Suprapubic skin (tissue), 4 donors: ENCODE results near the gene C2orf42. TPM values are rescaled to one million over a fixed set of nuclear protein-coding genes. Genes with fewer than 3 reads are reported as not detected.
"Not testable (repeated sequence)": the region's sequence is repeated elsewhere in the genome, so short reads cannot be mapped to it uniquely, and the experiment has no call there.

Experiments used
- DNase-seq, 2 donors: peaks; one replicate each; pipeline ENCODE4 v3.0.0-alpha.2; 2019; ENCODE audit warnings: low spot score in 2 of 2
- H3K27ac ChIP-seq: fragments of 200-600 bp; sonication (generic); one replicate; pipeline ENCODE4 v1.5.1; 2019
- H3K27me3 ChIP-seq: fragments of 200-600 bp; sonication (generic); one replicate; pipeline ENCODE4 v1.5.1; 2019
- H3K36me3 ChIP-seq: fragments of 200-600 bp; sonication (generic); one replicate; pipeline ENCODE4 v1.5.1; 2019
- H3K4me1 ChIP-seq: fragments of 200-600 bp; sonication (generic); one replicate; pipeline ENCODE4 v1.5.1; 2019
- H3K4me3 ChIP-seq: fragments of 200-600 bp; sonication (generic); one replicate; pipeline ENCODE4 v1.5.1; 2019; ENCODE audit warnings: mild to moderate bottlenecking
- H3K9me3 ChIP-seq: fragments of 200-600 bp; sonication (generic); one replicate; pipeline ENCODE4 v1.5.1; 2019
- EP300 ChIP-seq: sonication (generic); formaldehyde crosslinking; IDR thresholded peaks from one replicate; pipeline ENCODE4 v1.6.1; 2017; ENCODE audit warnings: antibody characterized with exemption
- POLR2A ChIP-seq, 2 donors: fragments of 450-650 bp; IDR thresholded peaks; one replicate each; pipeline ENCODE4 v1.6.1; 2017; ENCODE audit warnings: antibody characterized with exemption in 2 of 2, mild to moderate bottlenecking in 2 of 2, moderate library complexity in 2 of 2
- POLR2AphosphoS5 ChIP-seq, 3 donors: sonication (generic); formaldehyde crosslinking; IDR thresholded peaks; one replicate each; pipeline ENCODE4 v1.6.1; 2017; ENCODE audit warnings: antibody characterized with exemption in 3 of 3
- WGBS: methylation state at CpG from one replicate; pipeline ENCODE4 v1.1.5; 2018; 5-methylcytosine and 5-hydroxymethylcytosine counted together
- total RNA-seq, 4 donors: library from RNA; depleted of rRNA; stranded (reverse); fragments of >200 nt; gene quantifications; one replicate each; pipeline ENCODE4 v1.1.0, GENCODE V29; 2016
- TF ChIP-seq, protein P1 (sequence below), 2 donors: fragments of 200-600 bp in 1 of 2; fragments of 450-650 bp in 1 of 2; sonication (generic) in 1 of 2; IDR thresholded peaks; one replicate each; pipeline ENCODE4 v1.5.1; 2016 to 2019; ENCODE audit warnings: antibody characterized with exemption in 2 of 2, mild to moderate bottlenecking in 1 of 2, moderate library complexity in 1 of 2

The C2orf42 gene
- total RNA-seq, 4 donors from 2014 or later: 12.4 to 21.6 (median 15.3) TPM

GRCh38 chr2:70141212-70141901, 49.5 kb downstream of the C2orf42 start:
- H3K36me3 ChIP-seq: no peaks in the 10 kb centered on the region
- DNase-seq: peak in 1 of 2 donors; percentile 82
- H3K4me1 ChIP-seq: peaks cover 44% of the 10 kb centered on the region
- WGBS: 21% methylated on average over 14 of the region's 14 CpGs
- H3K27ac ChIP-seq: peak overlapping the region; percentile 100
- peak overlapping the region; percentile 64 for H3K4me3 ChIP-seq
- no peaks in the 10 kb centered on the region for H3K9me3 ChIP-seq
- TF ChIP-seq POLR2AphosphoS5 (IDR thresholded peaks at IDR 0.05) (peak in 2 of 3 donors; percentile 32 to 85), POLR2A (IDR thresholded peaks at IDR 0.05) (peak in 1 of 2 donors; percentile 61), EP300 (no peak)
- TF ChIP-seq, protein P1, sequence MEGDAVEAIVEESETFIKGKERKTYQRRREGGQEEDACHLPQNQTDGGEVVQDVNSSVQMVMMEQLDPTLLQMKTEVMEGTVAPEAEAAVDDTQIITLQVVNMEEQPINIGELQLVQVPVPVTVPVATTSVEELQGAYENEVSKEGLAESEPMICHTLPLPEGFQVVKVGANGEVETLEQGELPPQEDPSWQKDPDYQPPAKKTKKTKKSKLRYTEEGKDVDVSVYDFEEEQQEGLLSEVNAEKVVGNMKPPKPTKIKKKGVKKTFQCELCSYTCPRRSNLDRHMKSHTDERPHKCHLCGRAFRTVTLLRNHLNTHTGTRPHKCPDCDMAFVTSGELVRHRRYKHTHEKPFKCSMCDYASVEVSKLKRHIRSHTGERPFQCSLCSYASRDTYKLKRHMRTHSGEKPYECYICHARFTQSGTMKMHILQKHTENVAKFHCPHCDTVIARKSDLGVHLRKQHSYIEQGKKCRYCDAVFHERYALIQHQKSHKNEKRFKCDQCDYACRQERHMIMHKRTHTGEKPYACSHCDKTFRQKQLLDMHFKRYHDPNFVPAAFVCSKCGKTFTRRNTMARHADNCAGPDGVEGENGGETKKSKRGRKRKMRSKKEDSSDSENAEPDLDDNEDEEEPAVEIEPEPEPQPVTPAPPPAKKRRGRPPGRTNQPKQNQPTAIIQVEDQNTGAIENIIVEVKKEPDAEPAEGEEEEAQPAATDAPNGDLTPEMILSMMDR (IDR thresholded peaks at IDR 0.05): peak; percentile 47 to 57
- H3K27me3 ChIP-seq: no peaks in the 10 kb centered on the region

DNA sequence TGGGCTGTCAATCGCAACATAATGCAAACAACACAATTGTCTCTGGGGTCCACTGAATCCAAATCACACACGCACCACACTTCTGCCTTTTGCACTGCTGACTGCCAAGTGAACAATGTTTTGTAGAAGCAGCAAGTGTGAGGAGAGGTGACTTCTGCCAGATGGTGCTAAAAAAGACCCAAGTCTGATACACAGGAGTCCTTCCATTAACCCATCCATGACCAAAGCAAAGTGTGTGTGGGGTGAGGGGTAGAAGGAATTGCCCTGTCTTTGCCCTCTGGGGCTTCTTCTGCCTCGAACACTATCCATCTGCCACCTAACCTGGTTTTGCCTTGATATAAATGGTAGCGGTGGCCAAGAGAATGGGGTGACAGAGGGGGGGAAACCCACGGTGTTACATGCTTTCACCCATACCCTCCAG, 50.0 kb downstream of the C2orf42 start:
- TF ChIP-seq, protein P1 (IDR thresholded peaks at IDR 0.05): no peak
- TF ChIP-seq POLR2A (IDR thresholded peaks at IDR 0.05) (no peak), POLR2AphosphoS5 (IDR thresholded peaks at IDR 0.05) (no peak), EP300 (no peak)
- no peaks in the 10 kb centered on the region for H3K27me3 ChIP-seq
- no peaks in the 10 kb centered on the region for H3K9me3 ChIP-seq
- H3K27ac ChIP-seq: peak overlapping the region; percentile 100
- WGBS: 60% methylated on average over 5 of the region's 5 CpGs
- no peaks in the 10 kb centered on the region for H3K36me3 ChIP-seq
- peaks cover 44% of the 10 kb centered on the region for H3K4me1 ChIP-seq
- peak overlapping the region; percentile 64 for H3K4me3 ChIP-seq
- no peak for DNase-seq

DNA sequence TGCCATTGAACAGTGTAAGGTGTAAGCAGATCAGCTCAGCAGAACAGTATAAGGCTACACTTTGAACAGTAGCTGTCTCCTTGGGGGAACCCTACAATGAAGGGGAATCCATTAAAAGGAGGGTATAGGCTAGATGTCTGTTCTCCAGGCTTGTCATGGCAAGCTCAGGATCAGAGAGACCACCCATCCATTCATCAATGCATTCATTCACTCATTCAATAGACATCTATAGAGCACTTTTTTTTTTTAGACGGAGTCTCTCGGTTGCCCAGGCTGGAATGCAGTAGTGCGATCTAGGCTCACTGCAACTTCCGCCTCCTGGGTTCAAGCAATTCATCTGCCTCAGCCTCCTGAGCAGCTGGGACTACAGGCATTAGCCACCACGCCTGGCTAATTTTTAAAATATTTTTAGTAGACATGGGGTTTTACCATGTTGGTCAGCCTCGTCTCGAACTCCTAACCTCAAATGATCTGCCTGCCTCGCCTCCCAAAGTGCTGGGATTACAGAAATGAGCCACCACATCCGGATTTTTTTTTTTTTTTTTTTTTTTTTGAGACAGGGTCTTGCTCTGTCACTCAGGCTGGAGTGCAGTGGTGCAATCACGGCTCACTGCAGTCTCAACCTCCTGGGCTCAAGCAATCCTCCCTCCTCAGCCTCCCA, 56.4 kb downstream of the C2orf42 start:
- not testable (repeated sequence) for H3K27me3 ChIP-seq, H3K36me3 ChIP-seq, DNase-seq, H3K4me3 ChIP-seq, H3K9me3 ChIP-seq
- Histone ChIP-seq H3K4me1 (peaks cover 56% of the 10 kb centered on the region), H3K27ac (peak overlapping the region; percentile 90)
- 89% methylated on average over 10 of the region's 10 CpGs for WGBS

DNA sequence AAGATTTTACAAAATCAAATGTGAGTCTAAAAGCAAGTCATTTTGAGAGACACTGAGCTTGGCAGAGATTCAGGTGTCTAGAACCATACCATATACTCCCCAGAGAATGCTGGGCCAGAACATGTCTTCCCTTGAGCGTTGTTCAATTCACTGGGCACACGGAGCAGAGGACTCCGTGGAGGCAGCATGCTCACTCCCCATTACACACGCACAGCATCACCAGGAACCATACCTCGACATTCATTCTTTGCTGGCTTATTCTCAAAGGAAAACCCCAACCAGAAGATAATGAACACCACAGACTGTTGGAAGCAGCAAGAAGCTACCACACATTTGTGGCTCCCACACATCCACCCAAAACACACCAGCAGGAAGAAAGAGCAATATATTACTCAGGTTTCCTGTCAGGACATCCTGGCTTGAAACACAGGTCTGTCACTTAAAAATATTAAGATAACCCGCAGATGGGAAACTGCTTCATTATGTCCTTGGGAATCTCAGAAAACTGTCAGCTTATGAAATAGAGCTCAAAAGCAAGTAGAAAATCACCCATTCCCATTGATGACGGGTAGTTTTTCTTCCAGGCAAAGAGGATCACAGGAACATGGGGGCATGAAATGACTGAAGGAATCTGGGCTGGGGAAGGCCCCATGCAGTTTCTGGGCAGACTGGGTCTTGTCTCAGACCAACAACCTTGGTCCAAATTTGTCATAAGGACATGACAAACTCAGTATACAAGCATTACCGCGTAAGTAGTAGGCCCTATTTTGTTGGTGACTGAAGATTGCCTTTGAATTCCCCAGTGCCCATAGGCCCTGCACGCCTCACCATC, 57.1 kb downstream of the C2orf42 start:
- no peak for DNase-seq
- TF ChIP-seq POLR2AphosphoS5 (IDR thresholded peaks at IDR 0.05) (no peak), EP300 (no peak), POLR2A (IDR thresholded peaks at IDR 0.05) (no peak)
- TF ChIP-seq, protein P1 (IDR thresholded peaks at IDR 0.05): no peak
- Histone ChIP-seq H3K36me3 (no peaks in the 10 kb centered on the region), H3K27me3 (no peaks in the 10 kb centered on the region), H3K4me3 (no peak overlapping the region), H3K27ac (peak overlapping the region; percentile 90), H3K9me3 (no peaks in the 10 kb centered on the region), H3K4me1 (peaks cover 56% of the 10 kb centered on the region)
- 53% methylated on average over 10 of the region's 10 CpGs for WGBS

DNA sequence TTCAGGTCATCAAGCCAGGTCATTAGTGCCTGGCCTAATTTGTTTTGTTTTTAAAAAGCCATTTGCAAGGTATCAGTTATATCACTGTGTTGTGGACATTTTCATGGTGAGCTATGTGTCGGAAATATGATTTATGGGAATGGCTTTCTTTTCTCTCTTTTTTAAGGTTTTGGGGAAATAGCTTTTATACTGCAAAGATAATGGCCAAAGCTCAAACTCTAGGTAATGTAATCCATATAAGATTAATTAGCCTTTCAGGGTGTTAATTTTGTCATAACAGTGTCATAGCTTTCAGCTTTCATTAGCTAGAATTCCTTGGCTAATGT, 57.7 kb downstream of the C2orf42 start:
- TF ChIP-seq EP300: no peak
- no peak for TF ChIP-seq POLR2A (IDR thresholded peaks at IDR 0.05)
- no peak for TF ChIP-seq POLR2AphosphoS5 (IDR thresholded peaks at IDR 0.05)
- TF ChIP-seq, protein P1 (IDR thresholded peaks at IDR 0.05): no peak
- Histone ChIP-seq H3K9me3 (no peaks in the 10 kb centered on the region), H3K4me3 (peak overlapping the region; percentile 41), H3K4me1 (peaks cover 58% of the 10 kb centered on the region), H3K27me3 (no peaks in the 10 kb centered on the region), H3K27ac (peak overlapping the region; percentile 90), H3K36me3 (no peaks in the 10 kb centered on the region)
- DNase-seq: no peak
- 48% methylated on average over 1 of the region's 1 CpG for WGBS
